ENCODE data around the gene GLYATL3.

GLYATL3 gene

DNA sequence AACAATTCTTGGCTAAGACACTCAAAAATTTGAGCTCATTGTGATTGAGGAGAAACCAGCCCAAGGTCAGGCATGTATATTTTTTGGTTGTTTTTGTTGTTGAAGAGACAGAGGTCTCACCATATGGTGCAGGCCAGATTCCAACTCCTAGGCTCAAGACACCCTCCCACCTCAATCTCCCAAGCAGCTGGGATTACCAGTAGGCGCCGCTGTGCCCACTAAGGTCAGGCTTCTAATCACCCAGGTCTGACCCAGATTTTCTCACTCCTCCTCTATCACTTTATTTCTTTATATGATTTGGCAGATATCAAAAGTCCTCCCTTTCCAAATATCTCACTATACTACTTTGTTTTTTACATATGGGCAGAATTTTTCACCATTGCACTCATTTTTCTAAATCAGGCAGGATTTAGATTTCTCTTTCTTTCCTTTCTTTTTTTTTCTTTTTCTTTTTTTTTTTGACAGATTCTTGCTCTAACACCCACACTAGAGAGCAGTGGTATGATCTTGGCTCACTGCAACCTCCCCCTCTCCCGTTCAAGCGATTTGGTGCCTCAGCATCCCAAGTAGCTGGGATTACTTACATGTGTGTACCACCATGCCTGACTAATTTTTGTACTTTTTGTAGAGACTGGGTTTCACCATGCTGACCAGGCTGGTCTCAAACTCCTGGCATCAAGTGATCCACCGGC is 49.0 kb downstream of the GLYATL3 start:
- DNase-seq (ENCODE audit: low read depth): no peak

DNA sequence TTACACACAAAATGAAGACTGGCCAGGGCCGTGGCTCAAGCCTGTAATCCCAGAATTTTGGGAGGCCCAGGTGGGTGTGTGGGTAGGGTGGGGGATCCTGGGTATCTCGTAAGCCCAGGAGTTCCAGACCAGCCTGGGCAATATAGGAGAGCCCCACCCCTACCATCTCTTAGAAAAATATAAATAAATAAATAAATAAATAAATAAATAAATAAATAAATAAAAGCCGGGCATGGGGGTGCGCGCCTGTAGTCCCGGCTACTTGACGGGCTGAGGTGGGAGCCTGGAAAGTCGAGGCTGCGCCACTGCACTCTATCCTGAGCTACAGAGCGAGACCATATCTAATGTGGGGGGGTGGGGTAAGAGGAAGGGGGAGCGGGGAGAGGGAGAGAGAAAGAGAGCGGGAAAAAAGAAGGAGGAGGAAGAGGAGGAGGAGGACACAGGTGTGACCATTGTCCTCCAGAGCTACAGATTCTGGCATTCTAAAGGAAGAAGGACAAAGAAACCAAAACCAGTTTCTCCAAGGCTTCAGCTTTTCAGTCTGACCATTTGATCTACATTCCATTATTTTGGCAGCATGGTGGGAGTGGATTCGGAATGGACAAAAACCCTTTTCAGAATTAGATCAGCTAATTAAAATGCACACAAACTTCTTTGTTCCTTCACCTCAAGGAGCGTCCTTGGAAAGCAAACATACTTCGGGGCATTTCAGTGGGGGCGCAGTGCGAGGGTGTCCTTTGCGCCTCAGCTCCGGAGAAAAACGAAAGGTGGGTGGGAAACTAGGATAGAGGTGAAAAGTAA is 50.2 kb downstream of the GLYATL3 start:
- DNase-seq (ENCODE audit: low read depth): no peak

DNA sequence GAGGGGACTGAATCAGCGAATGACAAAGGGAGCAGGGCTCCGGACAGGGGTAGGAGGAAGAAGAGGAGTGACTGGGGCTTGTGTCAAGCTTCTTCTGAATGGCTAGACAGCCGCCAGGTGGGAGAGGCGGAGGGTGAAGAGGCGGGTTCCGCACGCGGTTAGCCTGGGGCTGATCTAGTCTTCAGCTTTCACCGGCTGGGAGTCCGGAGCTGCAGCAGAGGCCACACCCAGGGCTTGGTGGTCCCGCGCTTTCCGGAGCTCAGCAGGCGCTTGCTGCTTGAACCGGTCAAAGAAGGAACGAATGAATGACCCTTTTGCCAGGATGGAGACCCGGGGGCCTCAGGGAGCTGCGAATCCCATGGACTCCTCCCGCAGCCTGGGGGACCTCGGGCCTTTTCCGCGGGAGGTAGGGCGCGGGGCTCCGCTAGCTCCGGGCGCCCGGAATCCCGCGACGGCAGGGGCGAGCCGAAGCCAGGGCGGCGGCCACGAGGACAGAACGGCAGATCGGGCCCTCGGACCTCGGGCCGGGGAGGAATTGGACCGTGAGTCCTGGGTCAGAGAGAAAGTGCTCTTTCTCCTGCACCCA is 50.9 kb downstream of the GLYATL3 start, which contains the start of gene C6orf141:
Gene C6orf141 (plus strand): TSS at position 177 of the 586 bp plus-strand sequence. CDS start 125 bp downstream, at position 302.
- DNase-seq (ENCODE audit: low read depth): no peak

DNA sequence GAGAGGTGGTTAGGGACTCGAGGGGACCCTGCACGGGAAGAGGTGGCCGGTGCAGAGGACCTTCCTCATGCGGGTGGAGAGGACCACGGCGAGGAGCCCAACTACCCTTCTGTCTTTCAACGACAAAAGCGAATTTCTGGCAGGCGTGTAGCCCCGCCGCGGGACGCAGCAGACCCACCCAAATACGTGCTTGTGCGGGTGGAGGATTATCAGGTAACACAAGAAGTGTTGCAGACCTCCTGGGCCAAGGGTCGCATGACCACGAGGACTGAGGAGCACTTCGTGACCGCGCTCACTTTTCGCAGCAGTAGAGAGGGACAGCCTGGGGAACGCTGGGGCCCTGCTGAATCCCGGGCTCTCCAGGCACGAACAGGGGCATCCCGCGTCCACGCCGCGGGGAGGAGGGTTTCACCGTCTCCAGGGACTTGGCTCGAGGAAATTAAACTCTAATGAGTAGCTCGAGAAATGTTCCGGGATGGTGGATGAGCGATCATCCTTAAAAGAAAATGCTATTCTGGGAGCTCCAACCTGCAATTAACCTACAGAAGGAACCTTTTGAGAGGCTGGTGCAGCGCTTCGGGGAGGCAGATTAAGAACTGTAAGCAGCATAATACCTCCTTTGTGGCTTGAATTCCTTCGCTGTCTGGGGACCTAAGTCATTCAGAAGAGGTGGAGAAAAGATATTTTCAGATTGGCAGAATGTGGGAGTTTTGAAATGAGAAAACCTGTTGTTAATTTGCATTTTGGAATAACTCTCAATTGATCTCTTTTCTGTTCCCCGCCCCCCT is 51.5 kb downstream of the GLYATL3 start:
- DNase-seq (ENCODE audit: low read depth): no peak

DNA sequence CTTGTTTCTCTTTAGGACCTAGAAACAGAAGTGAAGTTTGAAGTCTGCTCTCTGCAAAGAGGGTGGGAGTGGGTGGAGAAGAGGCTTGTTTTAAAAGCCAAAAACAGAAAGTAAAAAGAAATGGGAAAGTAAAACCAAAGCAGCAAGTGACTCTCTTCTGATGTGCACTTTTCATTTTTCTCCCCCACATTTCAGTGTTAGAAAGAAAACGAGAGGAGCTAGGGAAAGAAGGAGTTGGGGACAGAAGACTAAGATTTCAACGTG is 52.1 kb downstream of the GLYATL3 start:
- DNase-seq (ENCODE audit: low read depth): no peak

DNA sequence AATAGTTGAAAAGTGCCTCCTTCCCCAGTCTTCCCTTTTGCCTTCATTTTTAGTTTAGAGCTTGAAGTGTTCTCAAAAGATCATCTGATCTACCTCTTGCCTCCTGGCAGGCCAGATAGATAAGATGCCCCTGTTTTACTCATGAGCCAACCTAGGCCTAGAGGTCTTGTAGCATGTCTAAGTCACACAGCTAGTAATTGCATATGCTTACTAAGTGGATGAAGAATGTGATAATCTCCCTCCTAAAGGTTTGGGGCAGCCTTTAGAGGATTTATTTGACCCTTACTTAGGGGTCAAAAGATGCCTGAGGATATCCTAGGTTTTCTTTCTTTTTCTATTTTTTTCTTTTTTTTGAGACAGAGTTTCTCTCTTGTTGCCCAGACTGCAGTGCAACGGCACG is 52.9 kb downstream of the GLYATL3 start:
- DNase-seq (ENCODE audit: low read depth): no peak

DNA sequence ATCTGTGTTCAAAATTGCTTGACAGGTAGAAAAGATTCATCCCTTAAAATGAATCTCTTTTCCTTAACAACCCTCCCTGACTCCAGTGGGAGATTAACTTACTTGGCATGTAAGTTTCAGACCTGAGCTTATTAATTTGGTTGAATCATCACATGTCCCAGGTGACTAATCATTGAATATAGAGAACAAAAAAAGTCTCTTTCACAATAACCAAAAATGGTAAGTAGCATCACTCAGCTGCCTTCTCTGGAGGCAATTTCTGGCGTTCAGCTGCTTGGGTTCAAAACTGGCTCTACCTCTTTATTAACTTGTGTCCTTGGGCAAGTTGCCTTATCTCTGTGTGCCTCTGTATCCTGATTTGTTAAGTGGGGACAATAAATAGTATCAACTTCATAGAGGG is 53.7 kb downstream of the GLYATL3 start:
- no peak for DNase-seq (ENCODE audit: low read depth)

DNA sequence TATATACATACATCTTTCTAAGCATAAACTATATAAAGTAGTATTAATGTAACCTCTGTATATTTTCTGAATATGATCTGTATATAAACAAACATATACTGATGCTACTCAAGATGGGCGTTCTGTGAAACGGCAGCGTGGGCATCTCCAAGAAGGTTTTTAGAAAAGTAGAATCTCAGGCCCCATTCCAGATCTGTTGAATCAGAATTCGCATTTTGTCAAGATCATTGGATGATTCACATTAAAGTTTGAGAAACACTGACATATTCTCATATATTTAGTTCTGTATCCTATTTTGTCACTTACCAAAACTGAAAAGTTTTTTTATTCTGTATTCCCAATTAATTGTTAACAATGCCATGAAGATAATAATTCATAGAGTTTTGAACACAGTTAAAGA is 56.2 kb downstream of the GLYATL3 start:
- DNase-seq (ENCODE audit: low read depth): no peak

DNA sequence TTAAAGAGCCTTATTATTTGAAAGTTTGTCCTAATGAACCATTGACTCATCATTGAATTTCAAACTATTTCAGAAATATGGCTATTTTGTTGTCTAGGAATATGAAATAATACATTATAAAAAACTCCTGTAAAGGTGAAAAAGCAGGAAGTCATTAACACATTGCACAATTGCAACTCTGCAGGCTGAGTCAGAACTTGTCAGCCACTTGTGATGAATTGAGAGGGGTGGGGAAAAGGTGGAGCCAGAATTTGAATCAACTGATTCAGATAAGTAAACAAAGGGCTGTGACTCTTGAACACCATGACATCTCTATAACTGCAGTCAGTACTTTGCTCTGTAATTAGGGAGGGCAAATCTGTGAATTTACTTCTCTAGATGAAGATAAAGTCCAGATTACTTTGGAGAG is 56.7 kb downstream of the GLYATL3 start:
- no peak for DNase-seq (ENCODE audit: low read depth)

DNA sequence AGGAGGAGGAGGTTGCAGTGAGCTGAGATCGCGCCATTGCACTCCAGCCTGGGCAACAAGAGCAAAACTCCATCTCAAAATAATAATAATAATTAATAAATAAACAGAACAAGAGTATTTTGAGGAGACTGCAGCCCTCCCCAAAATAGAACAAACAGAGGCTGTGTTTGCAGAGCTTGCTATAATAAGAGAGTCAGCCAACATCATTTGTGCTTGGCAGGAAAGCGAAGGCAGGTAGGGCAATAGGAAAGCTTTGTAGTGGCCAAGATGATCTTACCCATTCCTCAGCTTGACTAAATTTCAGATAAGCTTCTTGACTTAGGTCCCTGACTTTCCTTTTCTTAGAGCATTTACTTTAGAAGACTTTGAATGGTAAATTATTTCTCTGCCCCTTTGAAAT is 57.5 kb downstream of the GLYATL3 start:
- DNase-seq (ENCODE audit: low read depth): no peak

DNA sequence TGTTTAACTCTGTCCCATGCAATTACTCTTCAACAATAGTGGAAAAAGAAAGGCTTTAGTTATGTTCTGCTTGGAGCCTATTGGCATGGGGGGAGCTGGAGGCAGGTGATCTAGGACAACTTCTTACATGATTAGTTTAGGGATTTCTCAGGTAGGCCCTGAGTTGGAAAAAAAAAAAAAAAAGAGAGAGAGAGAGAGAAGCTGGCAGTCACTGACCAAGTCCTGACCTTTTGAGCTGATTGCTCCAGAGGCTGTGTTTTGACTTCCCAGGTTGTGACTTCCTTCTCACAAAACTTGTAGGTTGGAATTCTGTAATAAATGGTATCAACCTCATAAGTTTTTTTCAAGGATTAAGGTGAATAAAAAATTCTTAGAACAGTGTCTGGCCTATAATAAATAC is 58.5 kb downstream of the GLYATL3 start:
- no peak for DNase-seq (ENCODE audit: low read depth)

DNA sequence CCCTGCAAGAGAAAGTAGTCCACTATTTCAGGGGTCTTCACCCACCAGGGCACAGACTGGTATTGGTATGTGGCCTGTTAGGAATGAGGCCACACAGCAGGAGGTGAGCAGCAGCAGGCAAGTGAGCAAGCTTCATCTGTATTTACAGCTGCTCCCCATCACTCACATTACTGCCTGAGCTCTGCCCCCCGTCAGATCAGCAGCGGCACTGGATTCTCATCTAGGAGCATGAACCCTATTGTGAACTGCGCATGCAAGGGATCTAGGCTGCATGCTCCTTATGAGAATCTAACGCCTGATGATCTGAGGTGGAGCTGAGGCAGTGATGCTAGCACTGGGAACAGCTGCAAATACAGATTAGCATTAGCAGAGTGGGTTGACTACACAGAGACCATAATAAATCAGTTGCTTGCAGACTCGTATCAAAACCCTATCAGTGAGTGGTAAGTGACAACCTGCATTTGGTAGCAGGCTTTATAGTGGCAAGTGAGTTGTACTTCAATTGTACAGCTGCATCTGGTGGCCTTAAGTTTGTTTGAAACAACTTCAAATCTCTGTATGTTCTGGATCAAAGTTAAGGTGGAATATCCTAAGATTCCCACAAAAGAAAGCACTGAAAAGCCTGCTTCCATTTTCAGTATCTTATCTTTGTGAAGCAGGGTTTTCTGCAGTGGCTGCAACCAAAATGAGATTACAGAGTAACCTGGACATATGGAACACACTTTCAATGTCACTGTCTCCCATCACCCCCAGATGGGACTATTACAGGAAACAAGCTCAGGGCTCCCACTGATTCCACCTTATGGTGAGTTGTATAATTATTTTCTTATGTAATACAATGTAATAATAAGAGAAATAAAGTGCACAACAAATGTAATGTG is 63.5 kb downstream of the GLYATL3 start:
- no peak for DNase-seq (ENCODE audit: low read depth)

DNA sequence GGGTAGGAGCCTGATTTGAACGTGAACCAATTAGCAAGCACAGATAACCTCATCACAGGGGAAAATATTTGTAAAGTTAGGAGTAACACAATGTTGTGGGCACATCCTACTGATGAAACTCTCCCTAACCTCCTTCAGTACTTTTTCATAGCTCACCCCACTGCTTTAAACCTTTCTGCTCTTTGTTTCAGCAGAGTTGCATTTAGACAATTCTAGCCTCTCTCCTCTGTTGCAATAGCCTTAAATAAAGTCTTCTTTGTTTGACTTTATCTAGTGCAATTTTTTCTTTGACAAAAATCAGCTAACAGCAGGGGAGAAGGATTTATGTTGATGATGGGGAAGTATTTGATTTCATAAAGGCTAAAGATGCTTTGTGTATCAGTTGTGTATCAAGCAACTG is 64.8 kb downstream of the GLYATL3 start:
- DNase-seq (ENCODE audit: low read depth): no peak

DNA sequence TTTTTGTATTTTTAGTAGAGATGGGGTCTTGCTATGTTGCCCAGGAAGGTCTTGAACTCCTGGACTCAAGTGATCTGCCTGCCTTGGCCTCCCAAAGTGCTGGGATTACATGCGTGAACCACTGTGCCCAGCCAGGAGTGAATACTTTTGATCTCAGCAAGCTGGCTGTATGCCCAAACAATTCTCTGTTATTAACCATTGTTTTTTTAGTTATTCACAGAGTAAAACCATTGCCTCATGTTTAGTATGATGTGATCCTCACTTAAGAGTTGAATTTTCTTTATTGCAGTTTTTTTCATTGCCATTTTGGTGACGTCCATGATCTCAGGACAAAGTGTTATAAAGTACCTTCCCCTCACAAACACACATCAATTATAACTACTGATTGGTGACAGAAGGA is 65.5 kb downstream of the GLYATL3 start:
- no peak for DNase-seq (ENCODE audit: low read depth)

DNA sequence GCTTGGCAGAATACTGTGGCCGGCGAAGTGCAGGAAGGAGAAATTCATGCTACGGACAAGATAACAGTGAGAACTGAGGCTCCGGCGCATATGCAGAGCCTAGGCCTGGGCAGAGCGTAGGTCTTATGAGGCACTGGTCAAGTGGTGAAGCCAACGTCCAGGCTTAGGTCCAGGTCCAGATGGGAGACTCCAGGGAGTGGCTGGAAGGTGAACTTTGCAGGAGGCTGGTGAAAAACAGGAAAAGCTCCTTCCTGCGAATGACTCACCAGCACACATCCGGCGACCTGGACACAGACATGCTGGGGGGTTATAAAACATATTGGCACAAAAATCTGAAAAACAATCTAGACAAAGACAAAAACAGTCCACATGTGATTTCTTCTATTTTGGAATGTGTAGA is 66.1 kb downstream of the GLYATL3 start:
- DNase-seq (ENCODE audit: low read depth): no peak

DNA sequence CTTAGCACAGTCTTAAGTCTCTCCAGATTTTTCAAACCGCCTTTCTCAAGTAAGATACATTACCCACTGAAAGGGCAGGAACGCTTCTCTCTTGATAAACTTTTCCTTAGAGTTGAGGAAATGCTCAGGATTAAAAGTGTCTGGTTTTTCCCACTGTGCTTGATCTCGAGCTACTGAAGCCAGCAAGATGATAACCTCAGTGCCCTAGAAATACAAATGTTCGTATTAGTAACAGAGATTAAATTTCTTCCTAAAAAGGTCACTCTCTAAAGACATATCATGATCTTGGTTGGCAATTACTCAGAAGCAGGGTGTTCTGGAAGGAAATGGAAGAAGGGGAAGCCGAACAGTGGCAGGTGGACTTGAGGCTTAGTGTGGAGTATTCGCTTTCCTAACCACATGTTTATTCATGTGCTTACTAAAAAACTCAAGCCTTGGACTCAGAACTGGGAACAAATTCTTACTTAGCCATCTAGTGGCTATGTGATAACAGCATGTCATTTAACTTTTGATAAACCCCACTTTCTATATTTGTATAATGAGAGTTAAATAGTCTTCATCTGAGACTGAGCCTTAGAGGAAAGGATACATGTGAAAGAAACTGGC is 70.9 kb downstream of the GLYATL3 start:
- no peak for DNase-seq (ENCODE audit: low read depth)

DNA sequence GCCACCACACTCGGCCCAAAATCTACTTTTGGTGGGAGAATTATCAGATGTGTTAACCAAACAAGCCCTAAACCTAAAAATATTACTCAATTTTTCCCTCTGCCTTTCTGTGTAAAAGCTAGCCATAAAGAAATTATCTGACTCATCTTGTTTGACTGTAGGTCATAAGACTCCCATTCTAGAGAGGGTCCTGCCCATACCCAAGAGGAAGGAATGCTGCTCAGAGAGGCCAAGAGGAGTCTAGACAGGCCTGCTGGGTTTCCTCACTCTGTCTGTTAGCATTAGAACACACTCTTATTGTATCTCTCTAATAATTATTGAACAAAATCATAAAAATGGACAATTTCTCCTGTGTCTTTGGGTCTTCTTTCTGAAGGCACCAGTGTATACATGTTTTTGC is 76.9 kb downstream of the GLYATL3 start:
- no peak for DNase-seq (ENCODE audit: low read depth)

Measured in stimulated activated CD8-positive, alpha-beta memory T cell treated with anti-CD3 and anti-CD28 coated beads, Interleukin-4, amount 100 ng/mL, for 24 hours (primary cell).